COLO829 (cell line): ENCODE measurements around the gene GRB7.
A peak's percentile ranks its signal among the peaks of the same experiment; 100 is the strongest.
"Not testable (repeated sequence)": the region's sequence is repeated elsewhere in the genome, so short reads cannot be mapped to it uniquely, and the experiment has no call there.

Experiments used
- DNase-seq: peaks from one replicate; pipeline ENCODE4 v3.0.0; 2012; ENCODE audit warnings: low spot score

Gene GRB7

DNA sequence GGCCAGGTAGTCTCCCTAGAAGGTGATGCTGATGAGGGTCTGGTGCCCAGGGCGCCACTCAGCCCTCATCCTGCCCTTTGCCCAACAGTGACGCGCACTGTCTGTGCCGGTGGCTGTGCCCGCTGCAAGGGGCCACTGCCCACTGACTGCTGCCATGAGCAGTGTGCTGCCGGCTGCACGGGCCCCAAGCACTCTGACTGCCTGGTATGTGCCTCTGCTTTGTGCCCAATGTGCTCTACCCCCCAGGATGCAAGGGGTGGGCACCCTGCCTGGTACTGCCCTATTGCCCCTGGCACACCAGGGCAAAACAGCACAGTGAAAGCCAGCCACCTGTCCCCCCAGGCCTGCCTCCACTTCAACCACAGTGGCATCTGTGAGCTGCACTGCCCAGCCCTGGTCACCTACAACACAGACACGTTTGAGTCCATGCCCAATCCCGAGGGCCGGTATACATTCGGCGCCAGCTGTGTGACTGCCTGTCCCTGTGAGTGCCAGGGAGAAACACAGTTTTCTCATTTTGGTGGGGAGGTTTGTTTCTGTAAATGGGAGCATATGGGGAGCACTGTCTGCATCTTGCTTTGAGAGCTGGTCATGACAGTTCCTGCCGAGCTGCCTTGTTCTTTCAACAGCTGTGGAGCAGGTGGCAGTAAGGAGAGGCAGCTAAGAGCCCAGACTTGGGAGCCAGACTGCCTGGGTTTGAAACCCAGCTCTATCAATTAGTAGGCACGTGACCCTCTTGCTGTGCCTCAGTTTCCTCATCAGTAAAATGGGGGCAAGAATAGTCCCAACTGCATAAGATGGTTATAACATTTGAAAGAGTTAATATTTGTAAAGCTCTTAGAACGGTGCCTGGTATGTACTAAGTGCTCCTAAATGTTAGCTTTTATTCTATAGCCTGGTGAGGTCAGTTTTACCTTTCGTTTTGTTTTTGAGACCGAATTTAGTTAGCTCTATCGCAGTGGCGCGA is 27.5 kb upstream of the GRB7 start:
- no peak for DNase-seq

DNA sequence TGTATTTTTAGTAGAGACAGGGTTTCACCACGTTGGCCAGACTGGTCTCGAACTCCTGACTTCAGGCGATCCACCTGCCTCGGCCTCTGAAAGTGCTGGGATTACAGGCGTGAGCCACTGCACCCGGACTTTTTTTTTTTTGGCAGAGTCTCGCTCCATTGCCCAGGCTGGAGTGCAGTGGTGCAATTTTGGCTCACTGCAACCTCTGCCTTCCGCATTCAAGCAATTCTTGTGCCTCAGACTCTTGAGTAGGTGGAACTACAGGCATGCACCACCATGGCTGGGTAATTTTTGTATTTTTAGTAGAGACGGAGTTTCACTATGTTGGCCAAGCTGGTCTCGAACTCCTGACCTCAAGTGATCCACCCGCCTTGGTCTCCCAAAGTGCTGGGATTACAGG is 26.7 kb upstream of the GRB7 start:
- DNase-seq: not testable (repeated sequence)

DNA sequence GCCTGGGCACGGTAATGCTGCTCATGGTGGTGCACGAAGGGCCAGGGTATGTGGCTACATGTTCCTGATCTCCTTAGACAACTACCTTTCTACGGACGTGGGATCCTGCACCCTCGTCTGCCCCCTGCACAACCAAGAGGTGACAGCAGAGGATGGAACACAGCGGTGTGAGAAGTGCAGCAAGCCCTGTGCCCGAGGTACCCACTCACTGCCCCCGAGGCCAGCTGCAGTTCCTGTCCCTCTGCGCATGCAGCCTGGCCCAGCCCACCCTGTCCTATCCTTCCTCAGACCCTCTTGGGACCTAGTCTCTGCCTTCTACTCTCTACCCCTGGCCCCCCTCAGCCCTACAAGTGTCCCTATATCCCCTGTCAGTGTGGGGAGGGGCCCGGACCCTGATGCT is 25.9 kb upstream of the GRB7 start:
- DNase-seq: no peak

- DNase-seq: no peak
Observed at GRCh38 chr17:39714234-39714633, 23.5 kb upstream of the GRB7 start.

- no peak for DNase-seq
Observed at GRCh38 chr17:39715375-39716072, 22.2 kb upstream of the GRB7 start.

GRCh38 chr17:39716073-39716818 is 21.5 kb upstream of the GRB7 start:
- no peak for DNase-seq

GRCh38 chr17:39716879-39717536 is 20.7 kb upstream of the GRB7 start:
- DNase-seq: no peak

- no peak for DNase-seq
Observed at GRCh38 chr17:39717660-39718059, 20.1 kb upstream of the GRB7 start.

- DNase-seq: no peak
Observed at GRCh38 chr17:39719563-39720355, 18.0 kb upstream of the GRB7 start.

- no peak for DNase-seq
Observed at GRCh38 chr17:39722104-39722503, 15.6 kb upstream of the GRB7 start.

- DNase-seq: no peak
Observed at GRCh38 chr17:39722965-39723848, 14.5 kb upstream of the GRB7 start.

GRCh38 chr17:39724731-39725130 is 13.0 kb upstream of the GRB7 start:
- no peak for DNase-seq

DNA sequence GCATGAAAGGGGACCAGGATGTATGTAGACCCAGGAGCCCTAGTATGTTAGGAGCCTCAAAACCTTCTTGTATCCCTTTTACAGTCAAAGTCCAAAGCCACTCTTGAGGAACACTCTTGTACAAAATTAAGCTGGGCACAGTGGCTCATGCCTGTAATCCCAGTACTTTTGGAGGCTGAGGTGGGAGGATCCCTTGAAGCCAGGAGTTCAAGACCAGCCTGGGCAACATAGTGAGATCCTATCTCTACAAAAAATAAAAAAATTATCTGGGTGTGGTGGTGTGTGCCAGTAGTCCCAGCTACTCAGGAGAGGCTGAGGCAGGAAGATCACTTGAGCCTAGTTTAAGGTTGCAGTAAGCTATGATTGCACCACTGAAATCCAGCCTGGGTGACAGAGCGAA is 11.8 kb upstream of the GRB7 start:
- not testable (repeated sequence) for DNase-seq

GRCh38 chr17:39726617-39727016 is 11.1 kb upstream of the GRB7 start:
- no peak for DNase-seq

DNA sequence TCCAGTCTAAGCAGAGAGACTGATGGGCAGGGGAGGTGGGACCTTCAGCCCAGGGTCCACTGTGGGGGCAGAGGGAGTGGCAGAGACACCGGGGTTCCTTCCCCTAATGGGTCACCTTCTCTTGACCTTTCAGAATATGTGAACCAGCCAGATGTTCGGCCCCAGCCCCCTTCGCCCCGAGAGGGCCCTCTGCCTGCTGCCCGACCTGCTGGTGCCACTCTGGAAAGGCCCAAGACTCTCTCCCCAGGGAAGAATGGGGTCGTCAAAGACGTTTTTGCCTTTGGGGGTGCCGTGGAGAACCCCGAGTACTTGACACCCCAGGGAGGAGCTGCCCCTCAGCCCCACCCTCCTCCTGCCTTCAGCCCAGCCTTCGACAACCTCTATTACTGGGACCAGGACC is 10.2 kb upstream of the GRB7 start:
- no peak for DNase-seq

DNA sequence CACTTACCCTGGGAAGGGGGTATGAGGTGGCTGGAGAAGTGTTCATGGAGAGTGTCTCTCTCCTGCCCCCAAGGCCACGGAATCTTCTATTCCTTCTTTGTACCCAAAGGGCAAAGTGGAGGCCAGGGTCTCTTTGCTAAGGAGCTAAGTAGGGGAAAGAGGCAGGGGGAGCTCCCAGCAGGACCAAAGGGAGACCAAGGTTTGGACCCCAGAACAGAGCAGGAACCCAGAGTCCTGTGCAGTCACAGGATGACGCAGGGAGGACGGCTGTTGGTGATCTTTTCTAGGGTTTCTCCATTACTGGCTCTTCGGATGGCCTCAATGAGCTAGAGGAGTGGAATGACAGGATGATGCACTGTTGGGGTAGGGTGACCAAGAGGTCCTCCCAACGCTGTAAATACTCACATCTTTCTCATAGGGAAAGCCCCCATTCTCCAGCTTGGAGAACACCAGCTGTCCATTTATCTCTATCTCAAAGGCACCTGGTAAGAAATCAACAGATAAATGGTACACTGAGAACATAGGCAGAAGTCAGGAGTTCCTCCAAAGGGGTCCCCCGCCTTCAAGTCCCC is 8.4 kb upstream of the GRB7 start:
- DNase-seq: no peak

- peak; percentile 95 for DNase-seq
Observed at GRCh38 chr17:39730095-39730921, 7.4 kb upstream of the GRB7 start, which contains the start of gene MIEN1. Gene MIEN1, minus strand, starts transcription at chr17:39730532. Its CDS starts 37 bp downstream, at chr17:39730495.

DNA sequence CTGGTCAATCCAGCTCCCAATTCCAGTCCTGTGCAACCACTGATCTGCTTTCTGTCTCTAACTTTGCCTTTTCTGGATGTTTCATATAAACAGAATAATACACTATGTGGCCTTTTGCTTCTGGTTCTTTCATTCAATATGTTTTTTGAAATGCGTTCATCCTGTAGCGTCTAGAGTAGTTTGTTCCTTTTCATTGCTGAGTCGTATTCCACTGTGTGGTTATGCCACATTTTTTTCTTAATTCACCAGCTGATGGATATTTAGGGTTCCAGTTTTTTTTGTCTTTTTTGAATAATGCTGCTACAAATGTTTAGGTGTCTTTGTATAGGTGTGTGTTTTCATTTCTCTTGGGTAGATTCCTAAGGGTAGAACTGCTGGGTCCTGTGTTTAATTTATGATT is 5.2 kb upstream of the GRB7 start:
- no peak for DNase-seq

GRCh38 chr17:39735882-39736281 is 1.9 kb upstream of the GRB7 start:
- no peak for DNase-seq
